Nephron (organoid): ENCODE data around the gene OSMR.

ENCODE experiments used
- H3K27ac Mint-ChIP-seq, 3 experiments: 2 replicates each; pipeline ENCODE4 v1.8.0; 2020; ENCODE audit warnings: mixed read lengths in 3 of 3, mild to moderate bottlenecking in 2 of 3, moderate library complexity in 1 of 3
- H3K27me3 Mint-ChIP-seq: 2 replicates; pipeline ENCODE4 v1.8.0; 2021; ENCODE audit warnings: low read depth, mild to moderate bottlenecking, moderate library complexity, mixed read lengths
- H3K36me3 Mint-ChIP-seq: 2 replicates; pipeline ENCODE4 v1.8.0; 2020; ENCODE audit warnings: low read depth, mixed read lengths
- H3K4me1 Mint-ChIP-seq: 2 replicates; pipeline ENCODE4 v1.8.0; 2020; ENCODE audit warnings: mixed read lengths
- H3K4me3 Mint-ChIP-seq, 3 experiments: 2 replicates each; pipeline ENCODE4 v1.8.0; 2020; ENCODE audit warnings: mild to moderate bottlenecking in 3 of 3, mixed read lengths in 3 of 3, moderate library complexity in 2 of 3
- H3K9me3 Mint-ChIP-seq: 2 replicates; pipeline ENCODE4 v1.8.0; 2020; ENCODE audit warnings: mixed read lengths
- CTCF ChIP-seq, 3 experiments: fragments of 200-600 bp; sonication (generic); IDR thresholded peaks; one replicate each; pipeline ENCODE4 v1.5.0; 2021; ENCODE audit warnings: antibody characterized with exemption in 3 of 3; ENCODE audit not compliant: unreplicated experiment in 3 of 3

The OSMR gene

GRCh38 chr5:38809388-38810359 lies 36.1 kb upstream of the OSMR start:
- peak overlapping the region; percentile 89 to 95 (median 93) for H3K27ac Mint-ChIP-seq
- peak; percentile 91 to 94 (median 92) for TF ChIP-seq CTCF (IDR thresholded peaks at IDR 0.05; ENCODE audit: unreplicated experiment in 3 of 3)
- H3K27me3 Mint-ChIP-seq: no peaks in the 10 kb centered on the region

GRCh38 chr5:38814879-38815278 lies 30.9 kb upstream of the OSMR start:
- Mint-ChIP-seq H3K36me3 (no peaks in the 10 kb centered on the region), H3K27me3 (peaks cover 3% of the 10 kb centered on the region), H3K4me1 (peaks cover 9% of the 10 kb centered on the region), H3K4me3 (no peak overlapping the region), H3K27ac (no peak overlapping the region), H3K9me3 (peaks cover 5% of the 10 kb centered on the region)
- TF ChIP-seq CTCF (IDR thresholded peaks at IDR 0.05; ENCODE audit: unreplicated experiment in 3 of 3): no peak

More at GRCh38 chr5:38809388-38810359, 36.1 kb upstream of the OSMR start:
- peaks cover 26% of the 10 kb centered on the region for H3K4me1 Mint-ChIP-seq
- no peaks in the 10 kb centered on the region for H3K36me3 Mint-ChIP-seq
- no peaks in the 10 kb centered on the region for H3K9me3 Mint-ChIP-seq
- no peak overlapping the region for H3K4me3 Mint-ChIP-seq

- peaks cover 3% of the 10 kb centered on the region for H3K27me3 Mint-ChIP-seq
- H3K4me1 Mint-ChIP-seq: peaks cover 7% of the 10 kb centered on the region
- peaks cover 7% of the 10 kb centered on the region for H3K9me3 Mint-ChIP-seq
These were observed 29.5 kb upstream of the OSMR start for GRCh38 chr5:38816083-38817030.

GRCh38 chr5:38821679-38822078 lies 24.1 kb upstream of the OSMR start:
- no peak for TF ChIP-seq CTCF (IDR thresholded peaks at IDR 0.05; ENCODE audit: unreplicated experiment in 3 of 3)
- Mint-ChIP-seq H3K27ac (no peak overlapping the region), H3K4me1 (no peaks in the 10 kb centered on the region), H3K9me3 (peaks cover 12% of the 10 kb centered on the region), H3K36me3 (peaks cover 6% of the 10 kb centered on the region), H3K4me3 (no peak overlapping the region), H3K27me3 (no peaks in the 10 kb centered on the region)

More at GRCh38 chr5:38816083-38817030, 29.5 kb upstream of the OSMR start:
- Mint-ChIP-seq H3K36me3 (no peaks in the 10 kb centered on the region), H3K27ac (peak overlapping the region; percentile 0 to 65 (median 19)), H3K4me3 (no peak overlapping the region)
- TF ChIP-seq CTCF (IDR thresholded peaks at IDR 0.05; ENCODE audit: unreplicated experiment in 3 of 3): no peak

GRCh38 chr5:38823503-38823902 lies 22.3 kb upstream of the OSMR start:
- H3K36me3 Mint-ChIP-seq: peaks cover 6% of the 10 kb centered on the region
- no peaks in the 10 kb centered on the region for H3K4me1 Mint-ChIP-seq
- H3K4me3 Mint-ChIP-seq: no peak overlapping the region
- peaks cover 12% of the 10 kb centered on the region for H3K9me3 Mint-ChIP-seq
- no peaks in the 10 kb centered on the region for H3K27me3 Mint-ChIP-seq
- H3K27ac Mint-ChIP-seq: no peak overlapping the region
- TF ChIP-seq CTCF (IDR thresholded peaks at IDR 0.05; ENCODE audit: unreplicated experiment in 3 of 3): no peak
